GM18873 (cell line): ENCODE data around the gene ACAA1.
"Not testable (repeated sequence)": the region's sequence is repeated elsewhere in the genome, so short reads cannot be mapped to it uniquely, and the experiment has no call there.

Source experiments
- ATAC-seq: cut with Tn5 transposase; IDR thresholded peaks from one replicate; pipeline ENCODE4 v1.9.1; 2021; ENCODE audit warnings: mild to moderate bottlenecking, moderate library complexity, moderate number of reproducible peaks; ENCODE audit not compliant: unreplicated experiment, low FRiP score

ACAA1 gene

GRCh38 chr3:38108649-38109579 is 28.0 kb downstream of the ACAA1 start:
- no peak for ATAC-seq

DNA sequence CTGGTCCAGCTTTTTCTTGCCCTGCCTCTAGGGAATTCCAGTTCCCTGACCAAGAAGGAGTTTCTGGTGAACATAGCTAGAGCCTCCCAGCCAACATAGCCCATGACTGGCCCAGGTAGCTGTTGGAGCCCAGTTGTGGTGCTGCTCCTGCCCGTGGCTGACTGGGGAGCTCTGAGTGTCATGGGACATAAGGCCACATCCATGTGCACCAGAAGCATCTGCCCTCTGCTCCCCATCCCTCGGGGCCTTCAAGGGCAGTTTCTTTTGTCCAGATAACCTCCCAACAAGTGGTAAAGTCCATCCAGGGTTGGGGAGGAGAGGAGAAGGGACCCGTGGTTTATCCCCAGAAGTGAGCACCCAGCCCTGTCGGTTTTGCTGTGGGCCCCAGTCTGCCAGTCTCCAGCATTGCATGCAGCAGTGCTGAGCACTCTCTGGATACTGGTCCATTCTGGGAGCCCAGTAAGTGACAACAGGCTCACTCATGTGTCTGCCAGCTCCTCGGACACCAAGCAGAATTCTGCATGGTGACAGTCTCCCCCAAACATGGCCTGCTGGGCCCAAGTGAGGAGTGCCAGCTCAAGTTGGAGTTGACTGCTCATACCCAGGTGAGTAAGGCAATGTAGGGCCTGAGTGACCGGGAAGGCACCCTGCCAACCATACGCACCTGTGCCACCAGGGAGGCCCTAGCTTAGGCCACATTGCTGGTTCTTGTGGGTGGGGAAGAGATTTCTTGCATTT is 28.8 kb downstream of the ACAA1 start:
- no peak for ATAC-seq

DNA sequence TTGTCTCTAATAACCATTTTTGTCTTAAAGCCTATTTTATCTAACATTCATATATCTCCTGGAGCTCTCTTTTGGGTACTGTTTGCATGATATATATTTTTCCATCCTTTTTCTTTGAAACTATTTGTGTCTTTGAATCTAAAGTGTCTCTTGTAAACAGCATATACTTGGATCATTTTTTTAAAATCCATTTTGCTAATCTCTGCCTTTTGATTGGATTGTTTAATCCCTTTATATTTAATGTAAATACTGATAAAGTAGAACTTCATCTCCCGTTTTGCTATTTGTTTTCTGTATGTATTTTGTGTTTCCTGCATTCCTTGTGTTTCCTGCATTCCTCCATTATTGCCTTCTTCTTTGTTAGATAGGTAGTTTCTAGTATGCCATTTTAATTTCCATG is 31.4 kb downstream of the ACAA1 start:
- no peak for ATAC-seq

DNA sequence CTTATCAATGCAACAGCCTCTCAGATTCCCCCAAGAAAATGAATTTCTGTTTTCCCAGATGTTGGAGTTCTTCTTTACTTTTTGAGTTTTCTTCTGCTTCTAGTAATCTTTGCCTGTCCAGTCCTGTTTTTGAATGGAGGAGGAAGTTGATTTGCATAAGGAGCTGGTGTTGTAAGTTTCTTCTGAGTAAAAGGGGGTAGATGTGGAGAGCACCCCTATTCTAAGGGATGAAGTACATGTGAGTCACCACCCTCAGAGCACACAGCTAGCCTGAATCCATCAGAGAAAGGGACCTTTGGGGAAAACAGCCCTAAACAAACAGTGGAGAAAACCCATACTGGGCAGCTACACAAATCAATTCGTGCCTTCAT is 34.5 kb downstream of the ACAA1 start:
- no peak for ATAC-seq

GRCh38 chr3:38101811-38102443 is 35.0 kb downstream of the ACAA1 start:
- ATAC-seq, result no peak

DNA sequence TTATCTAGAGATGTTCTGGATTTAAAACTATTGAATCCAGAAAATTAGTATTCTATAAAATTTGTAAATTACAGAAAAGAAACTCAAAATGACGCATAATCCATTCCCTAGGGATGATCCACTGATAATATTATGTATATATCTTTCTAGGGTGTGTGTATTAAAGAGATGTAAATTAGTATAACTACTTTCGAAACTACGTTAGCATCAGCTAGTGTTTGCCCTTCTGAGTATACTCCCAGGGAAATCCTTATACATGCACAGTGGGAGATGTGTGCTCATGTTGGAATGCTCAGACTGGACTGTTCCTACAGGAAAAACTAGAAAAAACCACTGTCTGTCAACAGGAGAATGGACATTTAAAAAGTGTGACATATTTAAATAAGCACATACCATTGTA is 36.4 kb downstream of the ACAA1 start:
- ATAC-seq, result no peak

DNA sequence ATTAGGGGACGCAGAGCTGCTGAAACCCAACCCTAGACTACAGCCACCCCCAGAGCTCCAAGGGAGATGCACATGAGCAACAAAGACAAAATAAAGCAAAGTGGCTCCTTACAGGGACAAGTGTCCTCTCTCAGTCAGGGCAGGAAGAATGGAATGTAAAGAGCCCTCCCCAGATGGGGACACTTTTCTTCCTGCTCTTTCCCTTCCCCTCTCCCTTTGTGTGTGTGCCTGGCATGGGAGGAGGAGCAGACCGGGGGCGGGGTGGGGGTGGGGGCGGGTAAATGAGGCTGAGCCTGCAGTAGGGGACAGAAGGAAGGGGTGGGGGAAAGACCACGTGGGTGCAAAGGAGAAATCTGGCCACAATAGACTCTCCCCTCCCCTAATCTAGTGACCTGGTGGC is 37.4 kb downstream of the ACAA1 start:
- ATAC-seq, result no peak

DNA sequence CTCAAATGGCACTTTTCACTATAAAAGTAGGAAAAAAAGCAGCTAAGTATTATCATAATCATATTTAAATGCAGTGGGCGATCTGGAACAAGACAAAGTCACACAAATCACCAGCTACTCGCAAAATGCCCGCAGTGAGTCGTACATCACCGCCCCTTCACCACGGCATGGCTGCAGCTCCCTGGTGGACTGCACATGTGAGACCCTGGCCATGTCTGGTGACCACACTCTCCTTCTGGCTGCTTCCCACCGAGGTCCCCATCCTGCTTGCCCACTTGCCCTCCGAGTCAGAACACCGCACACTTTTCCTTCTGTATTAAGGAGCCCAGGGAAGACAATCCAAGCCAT is 38.6 kb downstream of the ACAA1 start:
- ATAC-seq, result no peak

DNA sequence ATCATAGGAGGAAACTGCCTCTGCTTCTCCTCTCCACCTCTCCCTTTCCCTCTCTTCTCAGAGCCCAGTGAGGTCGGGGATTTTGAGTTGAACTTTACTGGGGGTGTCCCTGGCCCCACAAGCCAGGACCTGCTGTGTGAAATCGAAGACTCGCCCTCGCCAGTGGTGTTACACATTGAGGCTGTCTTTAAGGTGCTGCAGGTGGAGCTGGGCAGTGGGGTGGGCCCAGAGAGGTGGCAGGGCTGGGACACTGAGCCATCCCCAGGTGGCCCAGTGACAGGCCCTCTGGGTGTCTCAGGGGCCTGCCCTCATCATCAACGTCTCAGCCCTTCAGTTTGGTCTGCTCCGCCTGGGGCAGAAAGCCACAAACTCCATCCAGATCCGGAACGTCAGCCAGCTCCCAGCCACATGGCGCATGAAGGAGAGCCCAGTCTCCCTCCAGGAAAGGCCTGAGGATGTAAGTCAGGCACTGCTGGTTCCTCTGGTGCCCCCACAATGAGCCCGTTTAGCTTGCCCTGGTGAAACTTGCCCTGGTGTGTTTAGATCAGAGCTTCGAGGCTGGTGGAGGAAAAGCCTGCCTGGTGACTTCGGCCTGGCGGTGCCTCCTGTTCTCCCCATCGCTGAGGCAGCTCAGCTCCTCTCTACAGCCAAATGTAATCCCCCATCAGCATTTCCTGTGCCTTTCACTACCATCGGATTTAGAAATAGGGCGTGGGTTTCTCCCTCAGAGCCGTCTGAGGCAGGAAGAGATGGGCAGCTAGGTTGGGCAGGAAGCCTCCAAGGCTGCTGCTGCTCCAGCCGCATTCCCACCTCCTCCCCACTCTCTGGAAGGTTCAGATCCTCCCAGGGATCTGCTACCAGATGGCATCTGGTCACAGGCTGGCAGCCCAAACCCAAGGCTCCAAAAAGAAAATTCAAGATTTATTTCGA is 39.2 kb downstream of the ACAA1 start:
- ATAC-seq, result no peak

DNA sequence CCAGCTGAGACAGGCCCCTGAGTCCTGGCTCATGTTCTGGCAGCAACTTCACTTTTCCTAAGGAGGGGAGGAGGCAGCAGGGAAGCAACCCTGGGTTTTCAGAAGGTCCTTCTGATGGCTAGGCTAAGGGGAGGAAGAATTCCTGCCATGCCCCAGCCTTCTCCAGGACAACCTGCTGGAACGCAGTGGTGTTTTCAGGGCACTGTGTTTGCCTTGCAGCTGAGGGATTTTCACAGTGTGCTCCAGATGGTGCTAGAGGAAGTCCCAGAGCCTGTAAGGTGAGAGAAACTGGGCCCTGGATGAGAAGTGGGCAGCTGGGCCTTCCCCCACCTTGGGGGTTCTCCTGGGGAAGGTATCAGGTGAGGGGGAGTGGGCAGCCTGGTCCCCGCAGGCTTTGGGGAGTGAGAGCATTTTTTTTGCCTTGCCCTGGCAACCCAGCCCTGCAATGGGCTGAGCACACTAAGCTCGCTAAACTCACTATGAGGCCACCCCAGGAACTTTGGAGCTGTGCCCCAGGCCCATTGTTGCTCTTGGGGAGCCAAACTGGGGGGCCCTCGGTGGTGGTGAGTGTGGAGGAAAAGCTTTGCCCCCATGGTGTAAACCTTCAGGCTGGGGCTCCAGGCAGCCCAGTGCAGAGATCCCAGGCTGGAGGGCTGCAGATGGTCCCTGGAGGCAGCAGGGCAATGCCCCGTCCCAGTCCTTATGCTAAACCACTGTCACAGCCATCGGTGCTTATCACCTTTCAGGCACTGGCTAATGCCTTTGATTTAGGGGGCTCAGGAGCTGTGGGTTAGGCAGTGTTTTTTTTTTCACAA is 41.1 kb downstream of the ACAA1 start:
- ATAC-seq, result no peak

DNA sequence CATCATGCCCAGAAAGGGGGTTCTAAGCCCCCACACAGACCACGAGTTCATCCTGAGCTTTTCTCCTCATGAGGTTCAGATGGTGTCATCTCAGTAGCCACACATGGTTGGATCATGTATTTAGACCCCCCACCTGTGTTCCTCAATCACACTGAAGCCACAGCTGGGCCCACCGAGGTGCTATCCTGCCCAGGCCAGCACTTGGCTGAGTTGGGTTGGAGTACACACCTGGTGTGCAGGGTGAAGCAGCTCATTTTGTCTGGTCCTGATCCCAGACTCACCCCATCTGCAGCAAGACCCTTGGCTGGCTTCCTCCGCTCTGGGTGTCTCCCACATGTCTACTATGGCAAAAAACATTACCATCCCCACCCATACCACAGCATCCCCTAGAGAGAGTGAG is 41.9 kb downstream of the ACAA1 start:
- ATAC-seq, result no peak

- ATAC-seq, result no peak
Measured at GRCh38 chr3:38090453-38090852, 46.5 kb downstream of the ACAA1 start.

DNA sequence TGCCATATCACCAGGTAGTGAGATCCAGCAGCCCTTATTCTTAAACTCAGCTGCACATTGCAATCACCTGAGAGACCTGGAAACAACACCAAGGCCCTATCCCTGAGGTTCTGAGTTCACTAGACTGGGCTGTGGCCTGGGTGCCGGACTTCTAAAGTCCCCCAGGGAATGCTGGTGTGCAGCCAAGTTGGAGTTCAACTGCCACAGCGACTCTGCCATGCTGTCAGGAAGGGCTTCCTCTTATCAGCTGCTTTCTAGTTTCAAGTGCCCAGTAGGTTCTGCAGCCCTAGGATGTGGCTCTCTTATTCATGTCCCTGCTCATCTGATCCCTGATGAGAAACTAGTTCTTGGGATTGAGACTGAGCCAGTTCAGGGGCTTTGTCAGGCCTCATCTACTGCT is 47.8 kb downstream of the ACAA1 start:
- no peak for ATAC-seq

DNA sequence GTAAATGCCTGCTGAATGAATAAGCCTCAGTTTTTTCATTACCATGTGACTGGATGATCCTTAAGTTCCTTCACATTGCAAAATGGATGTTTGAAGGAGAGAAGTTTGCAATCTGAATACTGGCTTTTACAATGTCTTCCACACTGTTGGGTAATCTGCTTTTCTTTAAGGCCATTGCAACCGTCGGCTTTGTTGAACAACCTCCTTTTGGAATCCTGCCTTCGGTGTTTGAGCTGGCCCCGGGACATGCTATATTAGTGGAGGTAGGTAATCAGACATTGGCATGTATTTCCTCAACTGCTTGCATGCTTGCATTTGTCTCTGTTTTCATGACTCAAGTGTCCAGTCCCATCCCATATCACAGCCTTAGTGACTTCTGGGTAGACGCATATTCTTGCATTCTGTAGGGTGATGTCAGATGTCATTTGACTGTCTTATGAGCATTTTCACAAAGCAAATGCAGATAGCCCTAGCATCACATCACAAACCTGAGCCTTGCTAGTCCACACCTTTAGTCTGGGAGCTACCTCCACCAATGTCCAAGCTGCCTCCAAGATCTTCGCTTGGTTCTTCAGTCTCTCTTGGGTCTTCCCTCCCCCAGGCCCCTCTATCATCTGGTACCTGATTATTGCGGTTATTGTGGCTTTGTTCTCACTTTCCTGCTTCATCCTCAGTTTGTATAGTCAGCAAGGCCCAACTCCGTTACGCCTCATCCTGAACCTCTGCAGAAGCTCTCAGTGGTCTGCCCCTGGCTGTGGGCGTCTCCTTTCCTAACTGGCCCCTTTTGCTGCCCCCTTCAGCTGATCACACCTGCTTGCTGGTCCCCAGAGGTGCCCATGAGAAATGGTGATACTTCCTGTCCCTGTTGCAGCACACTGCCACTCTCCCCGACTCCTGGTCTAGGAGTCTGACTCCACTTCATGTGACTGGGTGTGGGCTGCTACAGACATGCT is 48.5 kb downstream of the ACAA1 start:
- no peak for ATAC-seq

- not testable (repeated sequence) for ATAC-seq
Measured at GRCh38 chr3:38087278-38087677, 49.6 kb downstream of the ACAA1 start.

DNA sequence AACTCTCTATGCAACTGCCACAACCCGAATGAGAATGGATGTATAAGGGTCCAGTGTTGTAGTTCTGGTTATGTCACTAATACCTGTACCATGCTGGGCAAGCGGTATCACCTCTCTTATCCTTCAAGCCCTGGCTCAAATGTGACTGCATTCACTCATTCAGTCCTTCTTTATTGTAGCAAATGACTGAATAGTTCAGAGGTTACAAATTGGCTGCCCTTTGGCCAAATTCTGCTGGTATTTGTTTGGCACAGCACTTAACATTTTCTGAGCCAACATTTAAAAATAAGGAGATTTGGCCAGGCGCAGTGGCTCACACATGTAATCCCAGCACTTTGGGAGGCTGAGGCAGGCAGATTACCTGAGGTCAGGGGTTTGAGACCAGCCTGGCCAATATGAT is 50.4 kb downstream of the ACAA1 start:
- ATAC-seq, result no peak

- ATAC-seq, result no peak
Measured at GRCh38 chr3:38085943-38086324, 51.0 kb downstream of the ACAA1 start.

DNA sequence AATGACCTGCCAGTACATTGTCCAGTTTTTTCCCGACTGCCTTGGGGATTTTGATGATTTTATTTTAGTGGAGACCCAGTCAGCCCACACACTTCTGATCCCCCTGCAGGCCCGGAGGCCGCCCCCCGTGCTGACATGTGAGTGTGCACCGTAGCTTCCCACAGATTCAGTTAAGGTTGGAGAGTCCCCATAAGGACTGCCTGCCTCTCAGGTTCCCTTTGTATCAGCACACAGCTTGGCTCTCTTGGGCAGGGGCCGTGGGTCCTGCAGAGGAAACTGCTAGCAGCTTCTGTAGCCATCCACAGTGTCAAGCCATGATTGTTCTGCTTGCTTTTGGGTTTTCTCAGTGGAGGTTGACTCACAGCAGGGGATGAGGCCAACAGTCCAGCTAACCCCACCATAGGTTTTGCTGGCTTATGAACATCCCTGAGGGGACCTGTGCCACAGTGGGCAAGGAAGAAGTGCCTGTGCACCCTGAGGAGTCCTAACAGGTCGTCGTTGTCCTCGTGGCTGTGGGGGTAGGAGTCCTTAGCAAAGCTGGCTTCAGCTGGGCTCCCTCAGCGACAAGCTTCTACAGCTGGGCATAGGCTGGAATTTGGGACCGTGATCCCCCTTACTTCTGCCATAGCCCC is 51.5 kb downstream of the ACAA1 start:
- no peak for ATAC-seq
